ENCODE measurements around the gene ACOT9. TPM values are rescaled to one million over a fixed set of nuclear protein-coding genes. Genes with fewer than 3 reads are reported as not detected.

The ACOT9 gene
- total and polyA plus RNA-seq, 2 donors (not counting 3 experiments of a cell fraction or from before 2014, with no cell fraction given) = 38.4 to 83.1 TPM

GRCh38 chrX:23788946-23789345, 45.9 kb upstream of the ACOT9 start:
- no peaks in the 10 kb centered on the region for H3K9me1 ChIP-seq (replicated peaks; ENCODE audit: control insufficient read depth, extremely low read depth, insufficient read depth, low read length)
- peaks cover 2 to 3% of the 10 kb centered on the region in 2 experiments for H3K36me3 ChIP-seq (ENCODE audit: control insufficient read depth in 2 of 2, extremely low read depth in 1 of 2, insufficient read depth in 2 of 2, low read length in 2 of 2)
- no peak for TF ChIP-seq GATA2 (IDR thresholded peaks at IDR 0.05; ENCODE audit: insufficient read depth, insufficient read length, low read depth, low read length)
- TF ChIP-seq FOS (IDR thresholded peaks at IDR 0.05; ENCODE audit: borderline replicate concordance, insufficient read depth, low read length) = no peak
- no peak for TF ChIP-seq POLR2AphosphoS5 (IDR thresholded peaks at IDR 0.05; ENCODE audit: insufficient read depth, low read depth, low read length)
- TF ChIP-seq EZH2 (IDR thresholded peaks at IDR 0.05; ENCODE audit: borderline replicate concordance, low read depth, low read length, severe bottlenecking) = no peak
- TF ChIP-seq POLR2A (IDR thresholded peaks at IDR 0.05; ENCODE audit: low read depth, low read length) = no peak
- DNase-seq (ENCODE audit: low read depth, low spot score) = no peak
- peaks cover 9% of the 10 kb centered on the region for H3K4me1 ChIP-seq (ENCODE audit: control insufficient read depth, extremely low read depth, insufficient read depth, low read length)
- H3K9me3 ChIP-seq (replicated peaks; ENCODE audit: control insufficient read depth, insufficient read depth, low read length) = no peaks in the 10 kb centered on the region
- H3K27me3 ChIP-seq (ENCODE audit: control insufficient read depth in 2 of 2, insufficient read depth in 2 of 2, low read length in 2 of 2) = no peaks in the 10 kb centered on the region
- H3K4me2 ChIP-seq (ENCODE audit: insufficient read depth, low read length) = no peak overlapping the region
- no peak overlapping the region for H3K4me3 ChIP-seq (replicated peaks in 1 of 3; ENCODE audit: insufficient read depth in 1 of 3, low read depth in 1 of 3, low read length in 3 of 3)
- FAIRE-seq = no peak
- no peaks in the 10 kb centered on the region for H4K20me1 ChIP-seq (replicated peaks; ENCODE audit: control insufficient read depth, extremely low read depth, insufficient read depth, low read length)
- H3K9ac ChIP-seq (replicated peaks; ENCODE audit: extremely low read depth, insufficient read depth, low read length) = no peak overlapping the region
- H3K79me2 ChIP-seq (ENCODE audit: control insufficient read depth, insufficient read depth, low read length) = peaks cover 12% of the 10 kb centered on the region
- dilution Hi-C loops (cut with MboI; ENCODE audit: extremely low pct_ligation_motif_present, low sequenced_read_pairs) = no loop called here
- intact Hi-C loops (cut with micrococcal nuclease) = loop anchor here (10.0 kb wide), 1 partner anchor 94 kb away; no protein-coding TSS in a partner anchor
- CTCF ChIA-PET = interaction anchor here (2.9 kb wide), 1 partner anchor 113 kb away, joined by 9 read pairs; no protein-coding TSS in a partner anchor
- BruUV-seq (replicated peaks) = no TSS peak
- POLR2A ChIA-PET = no interaction called here
- no peak overlapping the region for H2AFZ ChIP-seq (ENCODE audit: low read depth, low read length)
- no peak overlapping the region for H3K27ac ChIP-seq (ENCODE audit: insufficient read depth, low read depth, low read length)

- DNase-seq (ENCODE audit: low read depth, low spot score) (no peak), FAIRE-seq (no peak)
- no peak overlapping the region for H3K4me2 ChIP-seq (ENCODE audit: insufficient read depth, low read length)
- H3K27me3 ChIP-seq (ENCODE audit: control insufficient read depth in 2 of 2, insufficient read depth in 2 of 2, low read length in 2 of 2) = no peaks in the 10 kb centered on the region
- no peak overlapping the region for H3K4me3 ChIP-seq (replicated peaks in 1 of 3; ENCODE audit: insufficient read depth in 1 of 3, low read depth in 1 of 3, low read length in 3 of 3)
- dilution Hi-C loops (cut with MboI; ENCODE audit: extremely low pct_ligation_motif_present, low sequenced_read_pairs) = no loop called here
- intact Hi-C loops (cut with micrococcal nuclease) = loop anchor here (10.0 kb wide), 1 partner anchor 94 kb away; no protein-coding TSS in a partner anchor
- H3K9ac ChIP-seq (replicated peaks; ENCODE audit: extremely low read depth, insufficient read depth, low read length) = no peak overlapping the region
- peaks cover 9% of the 10 kb centered on the region for H3K4me1 ChIP-seq (ENCODE audit: control insufficient read depth, extremely low read depth, insufficient read depth, low read length)
- POLR2A ChIA-PET = no interaction called here
- BruUV-seq (replicated peaks) = no TSS peak
- H3K36me3 ChIP-seq (ENCODE audit: control insufficient read depth in 2 of 2, extremely low read depth in 1 of 2, insufficient read depth in 2 of 2, low read length in 2 of 2) = peaks cover 2 to 3% of the 10 kb centered on the region in 2 experiments
- H3K9me3 ChIP-seq (replicated peaks; ENCODE audit: control insufficient read depth, insufficient read depth, low read length) = no peaks in the 10 kb centered on the region
- no peak overlapping the region for H3K27ac ChIP-seq (ENCODE audit: insufficient read depth, low read depth, low read length)
- CTCF ChIA-PET = interaction anchor here (2.9 kb wide), 1 partner anchor 113 kb away, joined by 9 read pairs; no protein-coding TSS in a partner anchor
- TF ChIP-seq POLR2A (IDR thresholded peaks at IDR 0.05; ENCODE audit: low read depth, low read length) = no peak
- no peak for TF ChIP-seq CTCF (IDR thresholded peaks at IDR 0.05; ENCODE audit: extremely low read depth in 1 of 2, insufficient read depth in 1 of 2, low read depth in 1 of 2, low read length in 2 of 2)
- TF ChIP-seq EZH2 (IDR thresholded peaks at IDR 0.05; ENCODE audit: borderline replicate concordance, low read depth, low read length, severe bottlenecking) = no peak
- TF ChIP-seq FOS (IDR thresholded peaks at IDR 0.05; ENCODE audit: borderline replicate concordance, insufficient read depth, low read length) = no peak
- TF ChIP-seq JUN (IDR thresholded peaks at IDR 0.05; ENCODE audit: borderline replicate concordance, insufficient read depth, insufficient read length, low read depth) = no peak
- no peak for TF ChIP-seq POLR2AphosphoS5 (IDR thresholded peaks at IDR 0.05; ENCODE audit: insufficient read depth, low read depth, low read length)
- TF ChIP-seq MAX (IDR thresholded peaks at IDR 0.05; ENCODE audit: insufficient read depth, insufficient read length) = no peak
- no peak for TF ChIP-seq GATA2 (IDR thresholded peaks at IDR 0.05; ENCODE audit: insufficient read depth, insufficient read length, low read depth, low read length)
- TF ChIP-seq MYC (IDR thresholded peaks at IDR 0.05; ENCODE audit: low read depth, low read length) = no peak
- no peak overlapping the region for H2AFZ ChIP-seq (ENCODE audit: low read depth, low read length)
- H3K79me2 ChIP-seq (ENCODE audit: control insufficient read depth, insufficient read depth, low read length) = peaks cover 17% of the 10 kb centered on the region
- no peaks in the 10 kb centered on the region for H3K9me1 ChIP-seq (replicated peaks; ENCODE audit: control insufficient read depth, extremely low read depth, insufficient read depth, low read length)
- no peaks in the 10 kb centered on the region for H4K20me1 ChIP-seq (replicated peaks; ENCODE audit: control insufficient read depth, extremely low read depth, insufficient read depth, low read length)
Measured at GRCh38 chrX:23788521-23788920, 45.4 kb upstream of the ACOT9 start.
